Measurements from ENCODE around the gene TMIGD1.

GRCh38 chr17:30321314-30321713 lies 12.5 kb downstream of the TMIGD1 start:
- no peak for TF ChIP-seq CTCF (conservative IDR thresholded peaks at IDR 0.05; ENCODE audit: low read depth in 2 of 2)
- no peak for TF ChIP-seq EZH2 (IDR thresholded peaks at IDR 0.05; ENCODE audit: low read depth, unreplicated experiment)
- no peak for TF ChIP-seq EZH2phosphoT487 (IDR thresholded peaks at IDR 0.05; ENCODE audit: unreplicated experiment)
- TF ChIP-seq POLR2AphosphoS5 (IDR thresholded peaks at IDR 0.05; ENCODE audit: low read depth) = no peak
- no peak for TF ChIP-seq CREB1 (CRISPR knock-in tag; IDR thresholded peaks at IDR 0.05; ENCODE audit: low read depth)
- TF ChIP-seq NANOG (IDR thresholded peaks at IDR 0.05; ENCODE audit: borderline replicate concordance) = no peak
- TF ChIP-seq ZNF462 (CRISPR knock-in tag; IDR thresholded peaks at IDR 0.05) = no peak
- no peak for TF ChIP-seq REST (IDR thresholded peaks at IDR 0.05; ENCODE audit: unreplicated experiment)
- no peak for TF ChIP-seq JUNB (IDR thresholded peaks at IDR 0.05; ENCODE audit: unreplicated experiment)
- no peak for TF ChIP-seq ZNF331 (CRISPR knock-in tag; IDR thresholded peaks at IDR 0.05; ENCODE audit: low read depth)
- TF ChIP-seq, protein P1, sequence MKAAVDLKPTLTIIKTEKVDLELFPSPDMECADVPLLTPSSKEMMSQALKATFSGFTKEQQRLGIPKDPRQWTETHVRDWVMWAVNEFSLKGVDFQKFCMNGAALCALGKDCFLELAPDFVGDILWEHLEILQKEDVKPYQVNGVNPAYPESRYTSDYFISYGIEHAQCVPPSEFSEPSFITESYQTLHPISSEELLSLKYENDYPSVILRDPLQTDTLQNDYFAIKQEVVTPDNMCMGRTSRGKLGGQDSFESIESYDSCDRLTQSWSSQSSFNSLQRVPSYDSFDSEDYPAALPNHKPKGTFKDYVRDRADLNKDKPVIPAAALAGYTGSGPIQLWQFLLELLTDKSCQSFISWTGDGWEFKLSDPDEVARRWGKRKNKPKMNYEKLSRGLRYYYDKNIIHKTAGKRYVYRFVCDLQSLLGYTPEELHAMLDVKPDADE (IDR thresholded peaks at IDR 0.05) = no peak
- TF ChIP-seq ZNF114 (CRISPR knock-in tag; IDR thresholded peaks at IDR 0.05) = no peak
- TF ChIP-seq STAT1 (IDR thresholded peaks at IDR 0.05; ENCODE audit: unreplicated experiment) = no peak

Data from GM23338 (cell line).